Sigmoid colon (tissue), 7 donors: ENCODE data around the gene SLC25A34. TPM values are rescaled to one million over a fixed set of nuclear protein-coding genes. Genes with fewer than 3 reads are reported as not detected.

ENCODE experiments used
- DNase-seq: peaks from one replicate; pipeline ENCODE4 v3.0.0-alpha.2; 2019
- H3K27ac ChIP-seq, 4 donors: fragments of 200-600 bp; sonication (generic); one replicate each; pipeline ENCODE4 v1.5.1; 2016 to 2019; ENCODE audit warnings: mild to moderate bottlenecking in 1 of 4
- H3K27me3 ChIP-seq, 3 donors: fragments of 200-600 bp; sonication (generic); one replicate each; pipeline ENCODE4 v1.5.1; 2019; ENCODE audit warnings: mild to moderate bottlenecking in 1 of 3
- H3K36me3 ChIP-seq, 4 donors: fragments of 200-600 bp; sonication (generic); one replicate each; pipeline ENCODE4 v1.5.1; 2016 to 2019
- H3K4me1 ChIP-seq, 4 donors: fragments of 200-600 bp; sonication (generic); one replicate each; pipeline ENCODE4 v1.5.1; 2017 to 2019
- H3K4me3 ChIP-seq, 4 donors: fragments of 200-600 bp; sonication (generic); one replicate each; pipeline ENCODE4 v1.5.1; 2017 to 2019; ENCODE audit warnings: mild to moderate bottlenecking in 2 of 4, moderate library complexity in 1 of 4
- H3K9me3 ChIP-seq, 4 donors: fragments of 200-600 bp in 3 of 4; sonication (generic) in 3 of 4; one replicate each; pipeline versions ENCODE4 v1.5.1 to v1.6.1; 2013 to 2019
- CTCF ChIP-seq, 4 experiments: fragments of 450-650 bp in 3 of 4; fragments of 200-600 bp in 1 of 4; IDR thresholded peaks; one replicate each; pipeline ENCODE4 v1.5.1; 2016 to 2019; ENCODE audit warnings: antibody characterized with exemption in 4 of 4, mild to moderate bottlenecking in 3 of 4, moderate library complexity in 2 of 4
- EP300 ChIP-seq, 4 donors: sonication (generic); formaldehyde crosslinking; IDR thresholded peaks; one replicate each; pipeline ENCODE4 v1.6.1; 2017; ENCODE audit warnings: antibody characterized with exemption in 4 of 4
- POLR2A ChIP-seq, 2 donors: fragments of 450-650 bp; IDR thresholded peaks; one replicate each; pipeline ENCODE4 v1.6.1; 2016; ENCODE audit warnings: antibody characterized with exemption in 2 of 2, mild to moderate bottlenecking in 2 of 2, moderate library complexity in 2 of 2
- POLR2AphosphoS5 ChIP-seq, 4 donors: sonication (generic); formaldehyde crosslinking; IDR thresholded peaks; one replicate each; pipeline ENCODE4 v1.6.1; 2017; ENCODE audit warnings: antibody characterized with exemption in 4 of 4
- WGBS, 2 donors: extraction: QIAGEN DNeasy Blood & Tissue Kit; methylation state at CpG; one replicate each; pipeline ENCODE4 v1.1.7; 2013; 5-methylcytosine and 5-hydroxymethylcytosine counted together
- intact Hi-C: fragments of 100-400 bp; cut with DNase I; formaldehyde crosslinking; loops from one replicate; pipeline ENCODE4 v1.15.1; 2023
- polyA plus RNA-seq, 3 donors: library from polyadenylated mRNA; stranded (reverse); fragments of 200-250 nt; gene quantifications; one replicate each; pipeline ENCODE4 v1.2.3, GENCODE V29; 2013
- total RNA-seq, 4 donors: library from RNA; depleted of rRNA; stranded (reverse); fragments of >200 nt; gene quantifications; one replicate each; pipeline ENCODE4 v1.1.0, GENCODE V29; 2016
- donor health status: healthy with polysubstance abuse.
- donor health status: Bipolar disorder and iron deficiency.
- donor health status: healthy.

Gene SLC25A34
- total and polyA plus RNA-seq, 7 donors = 0.36 to 16.0 (median 1.8) TPM

DNA sequence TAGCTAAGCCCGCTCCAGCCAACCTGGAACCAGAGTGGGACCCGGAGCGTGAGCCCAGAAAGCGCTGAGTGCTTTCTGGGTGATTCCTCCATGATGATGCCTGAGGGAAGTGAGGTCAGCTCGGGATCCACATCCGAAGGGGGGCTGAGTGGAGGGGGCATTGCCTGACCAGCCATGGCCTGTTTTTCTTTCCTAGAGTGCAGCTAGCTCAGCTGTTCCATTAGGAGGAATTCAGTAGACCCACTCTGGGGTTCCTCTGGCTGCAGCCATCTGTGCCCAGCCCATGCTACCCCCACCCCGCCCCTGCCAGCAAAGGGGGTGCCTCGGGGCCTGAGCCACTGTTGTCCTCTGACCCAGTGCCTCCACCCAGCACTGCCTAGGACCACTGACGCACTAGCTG is 9.6 kb upstream of the SLC25A34 start:
- Histone ChIP-seq H3K4me1 (peaks cover 0 to 11% (median 4%) of the 10 kb centered on the region in 4 donors), H3K27me3 (no peaks in the 10 kb centered on the region), H3K27ac (no peak overlapping the region), H3K36me3 (peaks cover 51 to 93% (median 67%) of the 10 kb centered on the region in 4 donors), H3K9me3 (no peaks in the 10 kb centered on the region), H3K4me3 (no peak overlapping the region)
- no peak for DNase-seq
- 93 to 95% methylated on average over 9 of the region's 9 CpGs for WGBS, 2 donors
- TF ChIP-seq POLR2AphosphoS5 (IDR thresholded peaks at IDR 0.05) (no peak), EP300 (IDR thresholded peaks at IDR 0.05) (no peak), CTCF (IDR thresholded peaks at IDR 0.05) (no peak), POLR2A (IDR thresholded peaks at IDR 0.05) (no peak)
- intact Hi-C loops = no loop called here

GRCh38 chr1:15727021-15727420 is 9.0 kb upstream of the SLC25A34 start:
- H3K36me3 ChIP-seq = peaks cover 52 to 93% (median 70%) of the 10 kb centered on the region in 4 donors
- H3K4me3 ChIP-seq = no peak overlapping the region
- H3K27me3 ChIP-seq = no peaks in the 10 kb centered on the region
- DNase-seq = no peak
- WGBS, 2 donors = 88 to 95% methylated on average over 21 of the region's 21 CpGs
- no peaks in the 10 kb centered on the region for H3K9me3 ChIP-seq
- intact Hi-C loops = no loop called here
- no peak for TF ChIP-seq EP300 (IDR thresholded peaks at IDR 0.05)
- TF ChIP-seq POLR2A (IDR thresholded peaks at IDR 0.05) = no peak
- no peak for TF ChIP-seq CTCF (IDR thresholded peaks at IDR 0.05)
- TF ChIP-seq POLR2AphosphoS5 (IDR thresholded peaks at IDR 0.05) = no peak
- H3K4me1 ChIP-seq = peaks cover 0 to 11% (median 4%) of the 10 kb centered on the region in 4 donors
- H3K27ac ChIP-seq = no peak overlapping the region

DNA sequence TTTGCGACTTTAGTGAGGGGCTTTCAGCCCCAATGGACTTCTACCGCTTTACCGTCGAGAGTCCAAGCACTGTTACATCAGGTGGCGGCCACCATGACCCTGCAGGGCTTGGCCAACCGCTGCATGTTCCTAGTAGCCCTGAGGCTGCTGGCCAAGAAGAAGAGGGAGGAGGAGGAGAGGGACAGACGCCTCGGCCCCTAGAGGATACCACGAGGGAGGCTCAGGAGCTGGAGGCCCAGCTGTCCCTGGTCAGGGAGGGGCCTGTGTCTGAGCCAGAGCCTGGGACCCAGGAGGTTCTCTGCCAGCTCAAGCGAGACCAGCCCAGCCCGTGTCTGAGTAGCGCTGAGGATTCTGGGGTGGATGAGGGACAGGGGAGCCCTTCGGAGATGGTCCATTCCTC is 8.6 kb upstream of the SLC25A34 start:
- WGBS, 2 donors = 90 to 92% methylated on average over 13 of the region's 13 CpGs
- no peaks in the 10 kb centered on the region for H3K9me3 ChIP-seq
- H3K27ac ChIP-seq = no peak overlapping the region
- no peak overlapping the region for H3K4me3 ChIP-seq
- H3K36me3 ChIP-seq = peaks cover 52 to 95% (median 74%) of the 10 kb centered on the region in 4 donors
- TF ChIP-seq POLR2AphosphoS5 (IDR thresholded peaks at IDR 0.05) = no peak
- no peak for TF ChIP-seq POLR2A (IDR thresholded peaks at IDR 0.05)
- no peak for TF ChIP-seq CTCF (IDR thresholded peaks at IDR 0.05)
- TF ChIP-seq EP300 (IDR thresholded peaks at IDR 0.05) = no peak
- no peak for DNase-seq
- no peaks in the 10 kb centered on the region for H3K27me3 ChIP-seq
- intact Hi-C loops = no loop called here
- peaks cover 0 to 9% (median 3%) of the 10 kb centered on the region in 4 donors for H3K4me1 ChIP-seq

DNA sequence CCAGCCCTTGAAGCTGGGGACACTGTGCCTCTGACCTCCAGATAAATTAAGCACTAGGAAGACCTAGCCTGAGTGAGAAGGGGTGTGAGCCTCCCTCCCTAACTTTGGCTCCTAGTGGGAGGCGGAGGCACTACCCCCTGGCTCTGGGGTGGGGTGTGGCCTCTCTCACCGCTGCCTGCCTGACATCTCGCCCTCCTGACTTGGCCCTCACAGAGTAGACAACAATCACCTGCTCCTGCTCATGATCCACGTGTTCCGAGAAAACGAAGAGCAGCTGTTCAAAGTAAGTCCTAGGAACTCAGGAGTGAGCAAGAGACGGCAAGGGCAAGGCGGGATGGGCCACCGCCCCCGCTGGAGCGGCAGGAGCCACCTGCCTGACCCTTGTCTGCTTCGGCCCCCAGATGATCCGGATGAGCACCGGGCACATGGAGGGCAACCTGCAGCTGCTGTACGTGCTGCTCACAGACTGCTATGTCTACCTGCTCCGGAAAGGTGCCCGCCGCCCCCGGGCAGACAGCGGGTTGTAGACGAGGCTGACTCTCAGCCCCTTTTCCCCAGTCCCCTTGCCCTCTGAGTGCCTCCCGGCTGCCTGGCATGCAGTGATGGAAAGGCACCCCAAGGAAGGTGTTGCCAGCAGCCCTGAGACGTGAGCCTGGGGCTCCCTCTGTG is 8.1 kb upstream of the SLC25A34 start:
- Histone ChIP-seq H3K27me3 (no peaks in the 10 kb centered on the region), H3K27ac (no peak overlapping the region), H3K4me1 (peaks cover 0 to 3% (median under 1%) of the 10 kb centered on the region in 4 donors), H3K4me3 (no peak overlapping the region), H3K9me3 (no peaks in the 10 kb centered on the region), H3K36me3 (peaks cover 52 to 95% (median 80%) of the 10 kb centered on the region in 4 donors)
- DNase-seq = no peak
- no peak for TF ChIP-seq POLR2A (IDR thresholded peaks at IDR 0.05)
- TF ChIP-seq POLR2AphosphoS5 (IDR thresholded peaks at IDR 0.05) = no peak
- TF ChIP-seq CTCF (IDR thresholded peaks at IDR 0.05) = no peak
- no peak for TF ChIP-seq EP300 (IDR thresholded peaks at IDR 0.05)
- intact Hi-C loops = no loop called here
- 96% methylated on average over 23 of the region's 23 CpGs for WGBS, 2 donors
